ENCODE results near the gene MARF1. TPM values are rescaled to one million over a fixed set of nuclear protein-coding genes. Genes with fewer than 3 reads are reported as not detected.

MARF1 gene
- total RNA-seq, 1 experiment from 2014 or later = 59.4 TPM

DNA sequence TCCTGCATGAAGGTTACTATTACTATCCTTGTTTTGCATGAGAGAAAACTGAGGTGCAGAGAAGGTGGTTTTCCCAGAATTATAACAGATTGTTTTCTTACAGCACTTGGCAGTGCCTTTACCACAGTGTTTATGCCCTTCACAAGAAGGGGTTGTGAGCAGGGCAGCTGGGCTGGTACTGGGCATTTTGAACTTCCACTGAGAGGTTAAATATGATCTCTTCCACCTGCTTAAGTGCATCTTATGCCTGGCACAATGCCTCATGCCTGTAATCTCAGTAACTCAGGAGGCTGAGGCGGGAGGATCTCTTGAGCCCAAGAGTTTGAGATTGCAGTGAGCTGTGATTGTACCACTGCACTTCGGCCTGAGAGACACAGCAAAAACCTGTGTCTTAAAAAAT lies 43.3 kb upstream of the MARF1 start:
- peaks cover 0 to 9% of the 10 kb centered on the region in 2 experiments; a peak in 2 of 4 replicates for H3K4me1 ChIP-seq (ENCODE audit: control insufficient read depth in 1 of 2, insufficient read depth in 2 of 2, low read length in 2 of 2)
- no peaks in the 10 kb centered on the region for H4K20me1 ChIP-seq (ENCODE audit: insufficient read depth)
- ChIA-PET POLR2A (no interaction called here), CTCF (no interaction called here), RAD21 (ENCODE audit: low non-redundant PET in 1 of 2, low total read pairs in 2 of 2, uncharacterized antibody in 2 of 2, unreplicated experiment in 2 of 2) (no interaction called here)
- TF ChIP-seq SP1 (IDR thresholded peaks at IDR 0.05; ENCODE audit: low read depth) = no peak
- TF ChIP-seq TCF7L2 (IDR thresholded peaks at IDR 0.05; ENCODE audit: borderline replicate concordance, extremely low read depth, insufficient read depth, insufficient read length) = no peak
- TF ChIP-seq, protein P1, sequence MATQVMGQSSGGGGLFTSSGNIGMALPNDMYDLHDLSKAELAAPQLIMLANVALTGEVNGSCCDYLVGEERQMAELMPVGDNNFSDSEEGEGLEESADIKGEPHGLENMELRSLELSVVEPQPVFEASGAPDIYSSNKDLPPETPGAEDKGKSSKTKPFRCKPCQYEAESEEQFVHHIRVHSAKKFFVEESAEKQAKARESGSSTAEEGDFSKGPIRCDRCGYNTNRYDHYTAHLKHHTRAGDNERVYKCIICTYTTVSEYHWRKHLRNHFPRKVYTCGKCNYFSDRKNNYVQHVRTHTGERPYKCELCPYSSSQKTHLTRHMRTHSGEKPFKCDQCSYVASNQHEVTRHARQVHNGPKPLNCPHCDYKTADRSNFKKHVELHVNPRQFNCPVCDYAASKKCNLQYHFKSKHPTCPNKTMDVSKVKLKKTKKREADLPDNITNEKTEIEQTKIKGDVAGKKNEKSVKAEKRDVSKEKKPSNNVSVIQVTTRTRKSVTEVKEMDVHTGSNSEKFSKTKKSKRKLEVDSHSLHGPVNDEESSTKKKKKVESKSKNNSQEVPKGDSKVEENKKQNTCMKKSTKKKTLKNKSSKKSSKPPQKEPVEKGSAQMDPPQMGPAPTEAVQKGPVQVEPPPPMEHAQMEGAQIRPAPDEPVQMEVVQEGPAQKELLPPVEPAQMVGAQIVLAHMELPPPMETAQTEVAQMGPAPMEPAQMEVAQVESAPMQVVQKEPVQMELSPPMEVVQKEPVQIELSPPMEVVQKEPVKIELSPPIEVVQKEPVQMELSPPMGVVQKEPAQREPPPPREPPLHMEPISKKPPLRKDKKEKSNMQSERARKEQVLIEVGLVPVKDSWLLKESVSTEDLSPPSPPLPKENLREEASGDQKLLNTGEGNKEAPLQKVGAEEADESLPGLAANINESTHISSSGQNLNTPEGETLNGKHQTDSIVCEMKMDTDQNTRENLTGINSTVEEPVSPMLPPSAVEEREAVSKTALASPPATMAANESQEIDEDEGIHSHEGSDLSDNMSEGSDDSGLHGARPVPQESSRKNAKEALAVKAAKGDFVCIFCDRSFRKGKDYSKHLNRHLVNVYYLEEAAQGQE (IDR thresholded peaks at IDR 0.05; ENCODE audit: low read depth) = no peak
- no peak for TF ChIP-seq EGR1 (IDR thresholded peaks at IDR 0.05; ENCODE audit: low read depth)
- no peak overlapping the region for H3K9ac ChIP-seq (ENCODE audit: low read length)
- peaks cover 39 to 40% of the 10 kb centered on the region in 2 experiments for H3K36me3 ChIP-seq (ENCODE audit: control insufficient read depth in 1 of 2, insufficient read depth in 2 of 2, low read length in 2 of 2)
- no peaks in the 10 kb centered on the region for H3K9me2 ChIP-seq (ENCODE audit: insufficient read depth)
- H3K79me2 ChIP-seq (ENCODE audit: insufficient read depth, low read length) = peaks cover 31% of the 10 kb centered on the region
- no peak overlapping the region for H2AFZ ChIP-seq (ENCODE audit: low read depth, low read length, poor library complexity, severe bottlenecking)
- no peaks in the 10 kb centered on the region for H3K9me3 ChIP-seq (ENCODE audit: control insufficient read depth in 1 of 2, insufficient read depth in 1 of 2, low read depth in 1 of 2, low read length in 2 of 2)
- ATAC-seq (no peak), DNase-seq (ENCODE audit: low read depth, low spot score) (no peak)
- no TSS peak for BruUV-seq (replicated peaks)
- H3K4me3 ChIP-seq (replicated peaks in 1 of 2; ENCODE audit: low read depth in 1 of 2, low read length in 2 of 2) = no peak overlapping the region
- intact Hi-C loops (cut with micrococcal nuclease) = no loop called here
- no peaks in the 10 kb centered on the region for H3K27me3 ChIP-seq (ENCODE audit: insufficient read depth, low read length)
- no peak overlapping the region for H3K27ac ChIP-seq (ENCODE audit: low read depth, low read length)
- H3K4me2 ChIP-seq (ENCODE audit: low read length) = no peak overlapping the region

DNA sequence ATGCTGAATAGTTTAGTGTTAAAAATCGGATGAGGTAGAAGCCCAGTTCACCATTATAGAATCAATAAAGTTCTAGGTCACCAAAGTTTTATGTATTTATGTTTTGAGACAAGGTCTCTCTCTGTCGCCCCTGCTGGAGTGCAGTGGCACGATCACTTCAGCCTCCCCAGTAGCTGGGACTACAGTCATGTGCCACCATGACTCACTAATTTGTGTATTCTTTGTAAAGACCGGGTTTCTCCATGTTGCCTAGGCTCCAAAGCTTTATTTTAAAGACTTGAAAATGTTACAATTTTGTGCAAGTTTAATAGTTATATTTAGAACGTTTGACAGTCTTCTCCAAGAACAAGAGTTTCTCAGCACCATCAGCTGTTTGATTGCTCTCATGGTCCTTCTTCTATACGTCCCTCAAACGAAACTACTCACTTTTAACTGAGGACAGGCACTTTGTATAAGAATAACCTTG lies 39.2 kb upstream of the MARF1 start:
- DNase-seq (ENCODE audit: low read depth, low spot score) (peak; percentile 33), ATAC-seq (peak; percentile 96)
- CTCF ChIA-PET = interaction anchor here (0.7 to 1.6 kb wide), 7 partner anchors 11 to 180 kb away, joined by 3 to 6 read pairs (median 3); no protein-coding TSS in a partner anchor
- H3K9me3 ChIP-seq (ENCODE audit: control insufficient read depth in 1 of 2, insufficient read depth in 1 of 2, low read depth in 1 of 2, low read length in 2 of 2) = no peaks in the 10 kb centered on the region
- intact Hi-C loops (cut with micrococcal nuclease) = no loop called here
- RAD21 ChIA-PET (ENCODE audit: low non-redundant PET in 1 of 2, low total read pairs in 2 of 2, uncharacterized antibody in 2 of 2, unreplicated experiment in 2 of 2) = no interaction called here
- no peak overlapping the region for H3K27ac ChIP-seq (ENCODE audit: low read depth, low read length)
- no TSS peak for BruUV-seq (replicated peaks)
- H3K4me3 ChIP-seq (replicated peaks in 1 of 2; ENCODE audit: low read depth in 1 of 2, low read length in 2 of 2) = no peak overlapping the region
- H3K27me3 ChIP-seq (ENCODE audit: insufficient read depth, low read length) = no peaks in the 10 kb centered on the region
- H3K36me3 ChIP-seq (ENCODE audit: control insufficient read depth in 1 of 2, insufficient read depth in 2 of 2, low read length in 2 of 2) = peaks cover 30 to 35% of the 10 kb centered on the region in 2 experiments
- no peaks in the 10 kb centered on the region for H3K9me2 ChIP-seq (ENCODE audit: insufficient read depth)
- H3K4me2 ChIP-seq (ENCODE audit: low read length) = peak overlapping the region; percentile 13; the same call in 1 of the 2 replicates
- H3K9ac ChIP-seq (ENCODE audit: low read length) = no peak overlapping the region
- no peak overlapping the region for H2AFZ ChIP-seq (ENCODE audit: low read depth, low read length, poor library complexity, severe bottlenecking)
- H4K20me1 ChIP-seq (ENCODE audit: insufficient read depth) = no peaks in the 10 kb centered on the region
- peaks cover 0 to 9% of the 10 kb centered on the region in 2 experiments; a peak in 2 of 4 replicates for H3K4me1 ChIP-seq (ENCODE audit: control insufficient read depth in 1 of 2, insufficient read depth in 2 of 2, low read length in 2 of 2)
- POLR2A ChIA-PET = interaction anchor here (1.3 kb wide), 1 partner anchor 91 kb away, joined by 3 read pairs; no protein-coding TSS in a partner anchor
- H3K79me2 ChIP-seq (ENCODE audit: insufficient read depth, low read length) = peaks cover 36% of the 10 kb centered on the region
- TF ChIP-seq JUND (IDR thresholded peaks at IDR 0.05) (no peak; the same call in 1 of the 2 replicates), EZH2phosphoT487 (IDR thresholded peaks at IDR 0.05; ENCODE audit: borderline replicate concordance) (no peak), SIN3A (IDR thresholded peaks at IDR 0.05; ENCODE audit: low read depth) (no peak), EZH2 (IDR thresholded peaks at IDR 0.05) (no peak), CEBPB (IDR thresholded peaks at IDR 0.05; ENCODE audit: low read depth) (no peak), FOSL1 (IDR thresholded peaks at IDR 0.05; ENCODE audit: low read depth) (peak; percentile 43; the same call in 1 of the 2 replicates), RAD21 (IDR thresholded peaks at IDR 0.05; ENCODE audit: low read depth) (peak; percentile 45; the same call in 1 of the 2 replicates), SRF (IDR thresholded peaks at IDR 0.05; ENCODE audit: low read depth) (no peak), EGR1 (IDR thresholded peaks at IDR 0.05; ENCODE audit: low read depth) (no peak)
- TF ChIP-seq, protein P1 (IDR thresholded peaks at IDR 0.05; ENCODE audit: low read depth) = no peak
- TF ChIP-seq, protein P2, sequence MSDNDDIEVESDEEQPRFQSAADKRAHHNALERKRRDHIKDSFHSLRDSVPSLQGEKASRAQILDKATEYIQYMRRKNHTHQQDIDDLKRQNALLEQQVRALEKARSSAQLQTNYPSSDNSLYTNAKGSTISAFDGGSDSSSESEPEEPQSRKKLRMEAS (IDR thresholded peaks at IDR 0.05) = no peak

All from HCT116 (cell line).